T-helper 1 cell treated with Interleukin-12 subunit alpha and Interleukin-12 subunit beta and Interleukin-4 antibody, amounts not matched to agents 30 ng/mL and 1 ng/mL, for 36 hours (primary cell): ENCODE data around the gene TSKS. TPM values are rescaled to one million over a fixed set of nuclear protein-coding genes. Genes with fewer than 3 reads are reported as not detected.

ENCODE experiments used
- intact Hi-C: fragments of 100-400 bp; cut with micrococcal nuclease; formaldehyde crosslinking; loops from one replicate; pipeline ENCODE4 v1.15.1; 2024
- total RNA-seq: library from RNA; stranded (reverse); gene quantifications from 2 replicates; pipeline ENCODE4 v1.2.3, GENCODE V29; 2022

TSKS gene, protein sequence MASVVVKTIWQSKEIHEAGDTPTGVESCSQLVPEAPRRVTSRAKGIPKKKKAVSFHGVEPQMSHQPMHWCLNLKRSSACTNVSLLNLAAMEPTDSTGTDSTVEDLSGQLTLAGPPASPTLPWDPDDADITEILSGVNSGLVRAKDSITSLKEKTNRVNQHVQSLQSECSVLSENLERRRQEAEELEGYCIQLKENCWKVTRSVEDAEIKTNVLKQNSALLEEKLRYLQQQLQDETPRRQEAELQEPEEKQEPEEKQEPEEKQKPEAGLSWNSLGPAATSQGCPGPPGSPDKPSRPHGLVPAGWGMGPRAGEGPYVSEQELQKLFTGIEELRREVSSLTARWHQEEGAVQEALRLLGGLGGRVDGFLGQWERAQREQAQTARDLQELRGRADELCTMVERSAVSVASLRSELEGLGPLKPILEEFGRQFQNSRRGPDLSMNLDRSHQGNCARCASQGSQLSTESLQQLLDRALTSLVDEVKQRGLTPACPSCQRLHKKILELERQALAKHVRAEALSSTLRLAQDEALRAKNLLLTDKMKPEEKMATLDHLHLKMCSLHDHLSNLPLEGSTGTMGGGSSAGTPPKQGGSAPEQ
- total RNA-seq: 3.5 and 4.0 TPM in 2 replicates

DNA sequence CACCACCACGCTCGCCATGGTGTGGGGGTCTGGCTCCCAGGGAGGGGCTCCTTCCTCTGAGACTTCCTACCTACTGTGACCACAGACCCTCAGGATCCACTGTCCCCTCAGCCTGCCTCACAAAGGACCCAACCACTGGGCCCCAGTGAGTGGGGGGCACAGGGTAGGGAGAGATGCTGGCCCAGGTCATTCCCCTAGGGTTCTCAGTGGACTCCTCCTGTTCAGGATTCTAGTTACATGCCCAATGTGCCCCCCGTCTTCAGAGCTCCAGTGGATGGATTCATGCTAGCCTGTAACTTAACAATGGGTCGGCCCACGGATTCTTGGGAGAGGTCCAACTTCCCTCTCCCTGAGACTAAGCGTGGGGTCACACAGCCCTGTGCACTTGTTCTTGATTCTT, at the start of gene TSKS:
Gene TSKS, minus strand, starts transcription at position 77 of the 400 bp plus-strand sequence. Its CDS starts 59 bp downstream, at position 18.
- intact Hi-C loops: no loop called here

DNA sequence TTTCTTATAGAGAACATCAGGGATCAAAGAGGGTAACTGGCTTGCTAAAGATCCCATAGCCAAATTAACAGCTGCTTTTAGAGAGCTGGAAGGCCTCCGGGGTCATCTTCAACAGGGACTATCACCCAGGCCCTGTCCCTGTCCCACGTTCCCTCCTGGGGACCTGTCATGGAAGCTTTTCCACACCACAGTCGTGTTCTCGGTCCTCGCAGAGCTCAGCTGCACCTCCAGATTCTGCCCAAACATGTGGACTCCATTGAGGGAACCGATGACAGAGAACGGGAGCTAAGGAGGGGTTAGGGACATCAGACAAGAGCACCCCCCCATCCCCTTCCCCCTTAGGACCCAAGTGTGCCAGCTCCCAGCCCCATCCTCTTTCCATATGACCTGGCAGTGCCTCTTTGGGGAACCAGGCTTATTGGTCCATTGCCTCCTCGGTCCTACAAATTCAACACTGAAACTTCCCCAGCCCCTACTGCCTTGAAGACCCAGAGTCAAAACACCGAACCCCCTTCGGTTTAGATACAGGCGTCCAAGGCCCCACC, 49.4 kb upstream of the TSKS start:
- intact Hi-C loops: loop anchor here (2.0 to 10.0 kb wide), 4 partner anchors 148 to 360 kb away; partner anchors contain the start of genes ALDH16A1, BCL2L12, IRF3 and PIH1D1

DNA sequence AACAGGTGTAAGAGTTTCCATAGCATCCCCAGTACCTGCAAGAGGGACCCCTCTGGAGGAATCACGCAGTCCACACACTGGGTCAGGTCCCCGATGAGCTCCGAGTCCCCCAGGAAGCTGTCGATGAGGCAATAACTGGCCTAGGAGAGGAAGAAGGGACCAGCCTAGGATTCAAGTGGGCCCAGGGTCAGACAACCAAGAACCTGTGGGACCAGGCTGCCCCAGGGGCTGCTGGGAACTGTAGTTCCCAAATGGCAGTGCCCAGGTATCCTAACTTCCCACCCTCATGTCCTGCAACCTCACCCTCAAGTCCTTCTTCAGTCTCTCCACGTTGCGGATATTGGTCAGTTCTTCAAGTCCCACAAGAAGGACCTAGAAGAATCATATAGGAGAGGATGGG, 48.2 kb upstream of the TSKS start:
- intact Hi-C loops: loop anchor here (5.0 to 10.0 kb wide), 2 partner anchors 173 to 359 kb away; partner anchors contain the start of genes ALDH16A1 and PIH1D1

DNA sequence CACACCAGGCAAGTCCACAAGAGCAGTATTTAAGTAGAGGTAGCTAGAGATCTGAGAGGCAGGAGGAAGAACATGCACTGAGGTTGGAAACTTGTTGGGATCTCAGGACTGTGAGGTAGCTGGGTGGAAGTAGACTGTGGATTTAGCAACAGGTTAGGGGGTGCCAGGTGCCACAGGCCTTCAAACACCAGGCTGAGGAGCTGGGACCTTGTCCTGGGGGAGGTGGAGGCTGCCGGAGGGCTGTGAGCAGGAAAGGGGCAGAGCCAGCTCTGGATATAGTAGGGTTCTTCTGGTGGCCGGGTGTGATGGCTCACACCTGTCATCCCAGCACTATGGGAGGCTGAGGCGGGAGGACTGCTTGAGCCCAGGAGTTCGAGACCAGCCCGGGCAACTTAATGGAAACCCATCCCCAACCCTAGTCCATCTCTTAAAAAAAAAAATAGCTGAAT, 46.9 kb upstream of the TSKS start:
- intact Hi-C loops: loop anchor here (5.0 to 10.0 kb wide), 2 partner anchors 175 to 358 kb away; partner anchors contain the start of genes ALDH16A1 and PIH1D1

DNA sequence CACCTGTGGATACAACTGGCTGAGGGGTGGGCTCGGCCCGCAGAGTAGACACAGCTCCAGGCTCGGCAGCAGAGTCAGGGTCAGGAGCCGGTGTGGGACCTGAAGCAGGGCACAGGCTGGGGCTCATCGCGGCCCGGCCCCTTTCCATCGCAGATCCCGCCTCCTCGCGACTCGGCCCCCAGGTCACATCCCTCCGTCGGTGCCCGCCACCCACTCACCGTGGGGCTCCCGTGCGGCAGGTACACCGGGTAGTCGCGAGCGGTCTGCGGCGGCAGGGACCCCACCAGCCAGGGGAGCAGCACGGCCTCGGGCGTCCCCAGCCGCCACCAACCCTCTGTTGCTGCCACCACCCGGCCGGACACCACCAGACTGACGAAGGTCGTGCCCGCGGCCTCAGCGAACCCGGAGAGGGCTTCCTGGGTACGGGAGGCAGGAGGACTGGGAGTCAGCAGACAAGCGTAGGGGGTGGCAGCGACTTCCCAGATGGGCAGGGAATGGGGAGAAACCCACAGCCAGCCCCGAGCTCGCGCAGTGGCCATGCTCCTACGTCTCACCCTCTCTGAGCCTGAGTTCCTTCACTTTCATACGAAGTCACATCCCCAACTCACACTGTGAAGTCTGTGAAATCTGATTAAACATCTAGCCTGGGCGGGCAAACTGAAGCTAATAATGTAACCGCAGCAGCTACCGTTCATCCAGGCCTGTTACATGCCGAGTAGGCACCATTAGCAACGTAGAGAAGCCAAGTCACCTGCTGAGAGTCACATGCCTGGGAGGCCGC, 46.2 kb upstream of the TSKS start:
- intact Hi-C loops: no loop called here

DNA sequence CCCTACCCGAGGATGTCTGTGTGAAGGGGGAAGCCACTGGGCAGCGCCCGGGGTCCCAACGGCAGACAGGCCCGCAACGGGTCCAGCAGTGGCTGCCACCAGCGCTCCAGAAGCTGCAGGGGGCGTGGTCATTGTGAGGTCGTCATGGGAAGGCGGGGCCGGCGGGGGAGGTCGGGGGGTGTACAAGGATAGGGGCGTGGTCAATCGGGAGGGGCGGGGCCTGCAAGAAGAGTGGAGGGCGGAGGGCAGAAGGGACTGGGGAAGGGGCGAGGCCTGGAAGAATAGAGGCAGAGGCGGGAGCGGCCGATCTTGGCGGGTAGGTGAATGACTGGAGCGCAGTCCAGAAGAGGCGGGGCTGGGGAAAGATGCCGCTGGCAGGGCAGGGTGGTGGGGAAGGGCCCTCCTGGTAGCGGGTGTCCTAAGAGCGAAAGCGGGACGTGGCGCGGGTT, 45.6 kb upstream of the TSKS start:
- intact Hi-C loops: loop anchor here (1.0 kb wide), 2 partner anchors 42 to 218 kb away; no protein-coding TSS in a partner anchor

DNA sequence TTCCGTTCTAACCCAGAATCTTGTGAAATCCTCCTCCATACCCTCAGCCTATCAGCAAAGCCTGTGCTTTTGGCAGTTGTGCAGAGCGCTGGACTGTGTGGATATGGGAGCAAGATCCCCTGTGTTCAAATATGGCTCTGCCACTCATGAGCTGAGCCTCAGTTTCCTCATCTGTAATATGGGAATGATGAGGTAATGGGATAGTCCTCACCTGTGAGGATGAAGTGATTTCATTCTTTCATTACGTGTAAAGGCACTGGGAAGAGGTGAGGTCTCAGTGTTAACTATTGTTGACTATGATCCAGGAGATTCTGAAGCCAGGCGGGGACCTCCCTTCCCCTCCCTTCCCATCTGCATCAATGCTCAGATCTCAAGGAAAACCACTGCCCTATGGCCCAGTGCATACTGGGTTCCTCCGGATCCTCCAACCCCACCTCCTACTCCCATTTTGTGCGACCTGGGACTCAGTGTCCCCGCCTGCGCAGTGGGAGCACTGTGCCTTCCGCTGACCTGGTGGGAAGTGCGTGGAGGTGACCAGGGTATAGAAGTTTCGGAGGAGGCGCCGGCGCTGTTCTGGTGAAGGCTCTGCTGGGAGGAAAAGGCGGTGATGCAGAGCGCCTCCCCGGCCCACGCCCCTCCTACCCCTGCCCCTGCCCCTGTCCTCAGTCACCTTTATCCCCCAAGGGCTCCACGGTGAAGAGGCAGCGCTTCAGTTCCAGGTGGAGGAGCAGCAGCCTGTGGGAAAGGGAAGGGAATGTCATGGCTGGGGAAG, 45.0 kb upstream of the TSKS start:
- intact Hi-C loops: loop anchor here (1.0 kb wide), 2 partner anchors 42 to 218 kb away; no protein-coding TSS in a partner anchor

DNA sequence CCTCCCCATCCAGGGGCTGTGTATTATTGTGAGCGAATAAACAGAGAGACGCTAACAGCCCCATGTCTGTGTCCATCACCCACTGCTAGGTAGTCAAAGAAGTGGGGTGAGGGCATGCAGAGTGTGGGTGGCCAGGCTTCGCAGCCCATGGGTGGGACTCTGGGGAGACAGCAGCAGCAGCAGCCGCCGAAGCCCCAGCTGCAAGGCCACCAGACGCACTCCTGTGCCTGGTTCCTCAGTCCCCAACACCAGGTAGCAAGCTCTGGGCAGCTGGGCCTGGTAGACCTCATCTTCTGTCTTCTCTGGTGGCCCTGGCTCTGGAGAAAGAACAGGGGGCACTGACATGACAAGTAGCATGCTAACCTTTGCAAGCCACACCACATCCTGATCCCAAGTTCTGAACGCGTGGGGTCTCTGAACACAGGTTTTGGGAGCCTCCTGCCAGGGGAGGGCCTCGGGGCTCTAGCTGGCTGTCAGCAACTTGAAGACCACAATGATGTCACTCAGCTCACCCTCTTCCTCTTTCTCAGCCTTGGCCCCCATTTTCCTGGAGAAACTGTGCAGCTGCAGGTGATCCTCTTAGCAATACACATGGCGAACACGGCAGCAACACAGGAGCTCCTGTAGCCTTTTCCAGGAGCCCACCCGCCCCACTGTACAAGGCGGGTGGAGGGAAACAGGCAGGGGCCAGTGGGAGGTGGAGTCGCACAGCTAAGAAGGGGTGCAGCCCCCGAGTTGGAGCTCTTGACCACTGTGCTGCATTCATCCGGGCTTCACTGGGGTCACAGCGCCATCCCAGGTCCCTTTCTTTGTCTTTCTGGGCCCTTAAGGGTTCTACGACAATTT, 44.2 kb upstream of the TSKS start:
- intact Hi-C loops: no loop called here

DNA sequence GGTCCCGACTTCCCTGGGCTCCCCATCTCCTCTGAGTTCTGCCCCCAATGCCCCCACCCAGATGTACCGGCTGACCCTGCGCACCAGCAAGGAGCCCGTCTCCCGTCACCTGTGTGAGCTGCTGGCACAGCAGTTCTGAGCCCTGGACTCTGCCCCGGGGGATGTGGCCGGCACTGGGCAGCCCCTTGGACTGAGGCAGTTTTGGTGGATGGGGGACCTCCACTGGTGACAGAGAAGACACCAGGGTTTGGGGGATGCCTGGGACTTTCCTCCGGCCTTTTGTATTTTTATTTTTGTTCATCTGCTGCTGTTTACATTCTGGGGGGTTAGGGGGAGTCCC, 43.5 kb upstream of the TSKS start:
- intact Hi-C loops: no loop called here

DNA sequence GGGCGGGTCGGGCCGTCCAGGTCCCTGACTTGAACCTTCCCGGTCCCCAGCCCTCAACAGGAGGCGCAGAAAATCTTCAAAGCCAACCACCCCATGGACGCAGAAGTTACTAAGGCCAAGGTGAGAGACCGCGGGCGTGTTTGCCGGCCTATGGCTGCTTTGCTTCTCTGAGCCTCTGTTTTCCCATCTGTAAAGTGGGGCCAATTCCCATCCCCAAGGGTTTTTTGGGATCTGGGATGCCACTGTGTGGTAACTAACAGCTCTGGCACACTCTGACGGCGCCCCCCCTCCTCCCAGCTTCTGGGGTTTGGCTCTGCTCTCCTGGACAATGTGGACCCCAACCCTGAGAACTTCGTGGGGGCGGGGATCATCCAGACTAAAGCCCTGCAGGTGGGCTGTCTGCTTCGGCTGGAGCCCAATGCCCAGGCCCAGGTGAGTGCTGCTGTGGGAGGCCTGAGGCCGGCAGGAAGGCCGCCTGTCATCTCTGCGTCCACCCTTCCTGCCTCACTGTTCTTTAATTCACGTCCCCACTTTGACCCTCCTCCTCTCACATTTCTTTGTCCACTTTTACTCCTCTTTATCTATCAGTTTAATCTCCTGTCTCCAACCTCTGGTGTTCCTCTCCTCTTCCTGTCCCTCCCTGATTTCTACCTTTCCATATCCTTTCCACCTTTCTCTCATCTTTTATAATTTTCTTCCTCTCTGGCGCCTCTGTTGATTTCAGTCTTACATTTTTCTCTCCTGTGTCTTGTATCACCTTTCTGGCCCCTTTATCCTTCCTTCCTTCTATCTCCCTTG, 42.9 kb upstream of the TSKS start:
- intact Hi-C loops: no loop called here

DNA sequence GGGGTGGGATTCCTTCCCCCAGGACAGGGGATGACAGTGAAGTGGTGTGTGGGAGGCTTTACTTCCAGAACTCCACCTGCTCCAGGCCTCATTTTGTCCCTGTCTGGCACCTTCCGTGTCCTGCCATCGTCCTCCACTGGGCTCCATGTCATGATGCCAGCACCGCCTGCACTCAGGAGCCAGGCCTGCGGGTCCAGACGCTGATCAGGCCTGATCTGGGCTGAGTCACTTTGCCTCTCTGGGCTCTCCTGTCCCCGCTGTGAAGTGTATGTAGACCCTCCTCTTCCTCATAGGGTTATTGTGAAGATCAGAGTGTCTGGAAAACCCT, 40.4 kb upstream of the TSKS start:
- intact Hi-C loops: no loop called here

DNA sequence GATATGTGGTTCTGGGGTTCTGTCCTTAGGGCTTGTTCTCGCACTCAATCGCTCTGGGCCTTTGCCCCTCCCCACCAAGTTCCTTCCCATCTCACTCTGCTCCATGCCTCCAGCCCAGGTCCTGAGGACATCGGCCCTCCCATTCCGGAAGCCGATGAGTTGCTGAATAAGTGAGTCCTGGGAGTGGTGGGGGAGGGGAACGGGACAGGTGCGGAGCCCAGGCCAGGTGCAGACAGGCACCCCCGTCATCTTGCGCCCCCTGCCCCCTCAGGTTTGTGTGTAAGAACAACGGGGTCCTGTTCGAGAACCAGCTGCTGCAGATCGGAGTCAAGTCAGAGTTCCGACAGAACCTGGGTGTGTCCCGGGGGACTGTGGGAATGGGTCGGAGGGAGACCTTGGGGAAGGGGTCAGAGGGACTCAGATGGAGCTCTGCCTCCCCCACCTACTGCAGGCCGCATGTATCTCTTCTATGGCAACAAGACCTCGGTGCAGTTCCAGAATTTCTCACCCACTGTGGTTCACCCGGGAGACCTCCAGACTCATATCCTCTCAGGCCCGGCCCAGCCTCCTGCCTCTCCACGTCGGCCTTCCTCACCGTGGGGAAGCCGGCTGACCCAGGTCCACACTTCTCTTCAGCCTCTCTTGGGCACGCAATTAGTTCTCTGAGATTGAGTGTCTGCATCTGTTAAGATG, 39.9 kb upstream of the TSKS start:
- intact Hi-C loops: no loop called here

DNA sequence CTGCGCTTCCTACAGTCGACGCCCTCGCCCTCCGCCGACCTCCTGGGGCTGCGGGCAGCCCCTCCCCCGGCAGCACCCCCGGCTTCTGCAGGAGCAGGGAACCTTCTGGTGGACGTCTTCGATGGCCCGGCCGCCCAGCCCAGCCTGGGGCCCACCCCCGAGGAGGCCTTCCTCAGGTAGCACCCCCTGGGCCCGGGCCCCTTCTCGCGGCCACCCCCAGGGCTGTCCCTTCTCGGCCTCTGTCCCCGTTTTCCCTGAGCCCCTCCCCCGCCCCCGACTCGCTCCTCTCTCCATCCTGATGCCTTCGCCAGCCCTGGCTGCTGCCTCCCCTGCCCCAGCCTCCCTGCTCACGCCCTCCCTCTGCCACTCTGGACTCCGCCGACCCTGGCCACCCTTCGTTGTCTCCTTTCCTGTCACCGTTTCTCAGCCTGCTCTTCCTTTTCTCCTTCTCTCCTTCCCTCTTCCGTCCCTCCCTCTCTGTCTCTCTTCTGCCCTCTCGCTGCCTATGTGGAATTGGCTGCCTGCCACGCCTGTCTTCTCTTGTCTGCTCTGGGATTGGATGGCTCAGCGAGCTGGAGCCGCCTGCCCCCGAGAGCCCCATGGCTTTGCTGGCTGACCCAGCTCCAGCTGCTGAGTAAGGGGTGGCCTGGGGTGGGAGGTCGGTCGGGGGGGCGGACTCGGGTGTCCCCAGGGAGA, 39.0 kb upstream of the TSKS start:
- intact Hi-C loops: no loop called here

DNA sequence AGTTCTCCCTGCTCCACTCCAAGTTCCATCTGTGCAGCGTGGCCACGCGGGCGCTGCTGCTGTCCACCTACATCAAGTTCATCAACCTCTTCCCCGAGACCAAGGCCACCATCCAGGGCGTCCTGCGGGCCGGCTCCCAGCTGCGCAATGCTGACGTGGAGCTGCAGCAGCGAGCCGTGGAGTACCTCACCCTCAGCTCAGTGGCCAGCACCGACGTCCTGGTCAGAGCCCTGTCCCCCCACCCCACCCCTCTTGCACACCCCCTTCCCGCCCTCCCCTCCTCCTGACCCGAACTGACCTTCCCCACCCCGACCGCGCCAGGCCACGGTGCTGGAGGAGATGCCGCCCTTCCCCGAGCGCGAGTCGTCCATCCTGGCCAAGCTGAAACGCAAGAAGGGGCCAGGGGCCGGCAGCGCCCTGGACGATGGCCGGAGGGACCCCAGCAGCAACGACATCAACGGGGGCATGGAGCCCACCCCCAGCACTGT, 38.3 kb upstream of the TSKS start:
- intact Hi-C loops: no loop called here

DNA sequence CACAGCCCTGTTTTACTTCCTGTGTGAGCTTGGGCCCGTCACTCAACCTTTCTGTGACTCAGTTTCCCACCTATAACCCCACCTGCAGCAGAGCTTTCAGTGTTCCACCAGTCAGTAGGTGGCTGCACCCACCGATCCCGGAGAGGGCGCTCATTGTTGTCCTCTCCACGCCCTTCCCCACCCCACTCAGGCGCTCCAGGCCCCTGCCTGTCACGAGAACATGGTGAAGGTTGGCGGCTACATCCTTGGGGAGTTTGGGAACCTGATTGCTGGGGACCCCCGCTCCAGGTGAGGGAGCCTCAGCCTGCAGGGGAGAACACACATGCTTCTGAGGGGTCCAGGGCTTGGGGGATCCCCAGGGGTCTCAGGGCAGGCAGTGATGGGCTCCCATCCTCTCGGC, 37.7 kb upstream of the TSKS start:
- intact Hi-C loops: no loop called here

DNA sequence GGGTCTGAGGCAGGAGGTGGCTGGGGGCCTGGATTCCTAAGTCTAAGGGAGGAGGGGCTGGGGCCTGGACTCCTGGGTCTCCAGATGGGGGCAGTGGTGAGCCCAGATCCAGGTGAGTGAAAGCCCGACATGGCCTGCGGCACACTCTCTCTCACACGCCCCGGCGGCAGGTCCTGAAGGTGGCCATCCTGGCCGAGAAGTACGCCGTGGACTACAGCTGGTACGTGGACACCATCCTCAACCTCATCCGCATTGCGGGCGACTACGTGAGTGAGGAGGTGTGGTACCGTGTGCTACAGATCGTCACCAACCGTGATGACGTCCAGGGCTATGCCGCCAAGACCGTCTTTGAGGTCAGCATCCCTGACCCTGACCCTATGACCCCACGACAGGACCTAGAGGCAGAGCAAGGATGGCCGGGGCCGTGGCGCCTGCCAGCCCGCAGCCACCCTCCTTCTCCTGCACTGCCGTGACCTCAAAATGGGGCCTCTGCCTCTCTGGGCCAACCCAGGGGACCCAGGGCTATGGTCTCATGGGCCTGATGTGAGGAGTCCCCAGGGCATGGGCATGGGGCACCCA, 36.8 kb upstream of the TSKS start:
- intact Hi-C loops: no loop called here

DNA sequence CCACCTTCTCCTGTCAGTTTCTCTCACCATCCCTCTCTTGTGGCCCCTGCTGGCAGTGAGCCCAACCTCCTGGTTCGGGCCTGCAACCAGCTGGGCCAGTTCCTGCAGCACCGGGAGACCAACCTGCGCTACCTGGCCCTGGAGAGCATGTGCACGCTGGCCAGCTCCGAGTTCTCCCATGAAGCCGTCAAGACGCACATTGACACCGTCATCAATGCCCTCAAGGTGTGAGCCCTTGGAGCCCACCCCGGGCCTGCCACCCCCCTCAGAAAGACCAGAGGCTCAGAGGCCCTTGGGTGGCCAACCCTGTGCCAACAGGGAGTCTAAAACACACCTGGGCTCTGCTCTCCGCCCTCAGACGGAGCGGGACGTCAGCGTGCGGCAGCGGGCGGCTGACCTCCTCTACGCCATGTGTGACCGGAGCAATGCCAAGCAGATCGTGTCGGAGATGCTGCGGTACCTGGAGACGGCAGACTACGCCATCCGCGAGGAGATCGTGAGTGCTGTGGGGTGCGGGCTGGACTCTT, 36.2 kb upstream of the TSKS start:
- intact Hi-C loops: no loop called here
